Activated CD4-positive, alpha-beta T cell treated with anti-CD3 and anti-CD28 coated beads for 24 hours (primary cell): ENCODE results near the gene KRTAP10-3.

ENCODE experiments used
- DNase-seq, 2 donors: peaks; one replicate each; pipeline ENCODE4 v3.0.0-alpha.2; 2020; ENCODE audit warnings: low read depth in 2 of 2

KRTAP10-3 gene

GRCh38 chr21:44518686-44519085 is 39.9 kb downstream of the KRTAP10-3 start:
- no peak for DNase-seq

- no peak for DNase-seq
These were observed 41.3 kb downstream of the KRTAP10-3 start for GRCh38 chr21:44517175-44517899.

GRCh38 chr21:44516828-44517174 is 41.8 kb downstream of the KRTAP10-3 start:
- no peak for DNase-seq

DNA sequence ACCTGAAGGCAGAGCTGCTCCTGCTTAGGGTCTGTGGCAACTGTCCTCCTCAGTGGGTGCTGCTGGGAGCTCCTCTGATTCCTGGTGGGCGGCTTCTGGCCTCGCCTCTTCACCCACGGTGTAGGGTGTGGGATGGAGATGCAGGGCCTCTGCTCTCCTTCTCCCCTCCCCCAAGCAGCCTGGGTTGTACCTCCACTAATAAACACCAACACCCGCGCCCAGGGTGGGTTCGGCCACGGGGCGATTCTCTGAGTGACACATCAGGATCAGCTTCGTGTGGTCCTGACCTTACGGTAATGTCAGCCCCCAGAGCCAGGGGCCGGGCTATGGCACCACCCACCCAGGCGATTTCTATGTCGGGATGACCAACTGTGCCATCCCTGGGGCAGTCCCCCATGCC is 42.3 kb downstream of the KRTAP10-3 start:
- no peak for DNase-seq

GRCh38 chr21:44515359-44516165 is 43.0 kb downstream of the KRTAP10-3 start:
- no peak for DNase-seq

- DNase-seq: no peak
These were observed 43.7 kb downstream of the KRTAP10-3 start for GRCh38 chr21:44514746-44515358.

GRCh38 chr21:44514218-44514520 is 44.4 kb downstream of the KRTAP10-3 start:
- no peak for DNase-seq

GRCh38 chr21:44513389-44514217 is 45.0 kb downstream of the KRTAP10-3 start:
- DNase-seq: no peak

- DNase-seq: no peak
These were observed 45.9 kb downstream of the KRTAP10-3 start for GRCh38 chr21:44512496-44513388.

- DNase-seq: no peak
These were observed 46.7 kb downstream of the KRTAP10-3 start for GRCh38 chr21:44511938-44512275.

- DNase-seq: no peak
These were observed 47.2 kb downstream of the KRTAP10-3 start for GRCh38 chr21:44511219-44511937.

DNA sequence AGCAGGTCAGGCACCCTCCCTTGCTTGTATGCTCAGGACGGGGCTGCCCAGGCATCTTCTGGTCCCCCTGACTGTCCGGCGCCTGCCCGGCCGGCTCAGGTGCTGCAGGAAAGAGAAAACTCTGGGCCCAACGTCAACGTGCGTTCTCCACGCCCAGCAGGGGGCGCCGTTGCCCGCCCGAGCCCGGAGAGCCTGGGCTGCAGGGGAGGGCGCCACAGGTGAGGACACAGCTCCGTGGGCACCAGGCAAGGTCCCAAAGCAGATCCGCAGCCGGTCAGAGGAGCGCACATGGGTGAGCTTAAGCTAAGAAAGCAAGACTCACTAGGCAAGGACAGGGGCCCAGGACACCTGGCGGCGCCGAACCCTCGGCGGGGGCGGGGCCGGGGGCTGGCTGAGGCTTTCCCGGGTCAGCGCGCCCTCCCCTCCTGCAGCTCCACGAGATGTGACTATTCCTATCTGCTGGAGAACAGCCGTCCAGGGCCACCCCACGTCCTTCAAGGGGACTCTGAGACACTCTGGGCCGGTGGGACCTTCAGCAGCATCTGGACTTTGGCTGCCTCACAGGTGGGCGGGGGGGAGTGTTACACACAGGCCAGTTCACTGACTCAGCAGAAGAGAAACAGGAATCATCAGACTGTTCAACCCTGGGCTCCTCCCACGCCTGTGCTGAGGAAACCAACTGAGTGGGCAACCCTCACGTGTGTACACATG is 47.9 kb downstream of the KRTAP10-3 start:
- DNase-seq: peak; percentile 67 to 73

- no peak for DNase-seq
These were observed 48.5 kb downstream of the KRTAP10-3 start for GRCh38 chr21:44510109-44510507.

- DNase-seq: no peak
These were observed 49.1 kb downstream of the KRTAP10-3 start for GRCh38 chr21:44509539-44509938.

GRCh38 chr21:44508711-44509445 is 49.7 kb downstream of the KRTAP10-3 start:
- no peak for DNase-seq

DNA sequence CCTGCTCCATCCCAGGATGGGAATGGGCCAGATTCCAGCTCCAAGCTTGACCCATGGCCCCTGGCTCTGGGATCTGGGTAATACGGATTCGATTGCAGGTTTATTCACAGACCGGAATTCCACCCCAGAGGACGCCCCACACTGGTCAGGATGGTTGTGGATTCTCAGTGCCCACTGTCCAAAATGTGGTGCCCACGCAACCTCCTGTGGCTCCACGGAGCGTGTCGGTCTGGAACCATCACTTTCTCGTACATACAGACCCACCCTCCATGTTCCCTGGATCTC is 50.2 kb downstream of the KRTAP10-3 start:
- no peak for DNase-seq
